Glutamatergic neuron (in vitro differentiated cells): ENCODE measurements around the gene FBXO34. TPM values are rescaled to one million over a fixed set of nuclear protein-coding genes. Genes with fewer than 3 reads are reported as not detected.

Source experiments
- DNase-seq: peaks from one replicate; pipeline ENCODE4 v3.0.0; 2022
- H3K27ac Mint-ChIP-seq: one replicate; pipeline ENCODE4 v1.8.0; 2020; ENCODE audit warnings: mild to moderate bottlenecking, mixed read lengths, inconsistent platforms; ENCODE audit not compliant: unreplicated experiment
- H3K27me3 Mint-ChIP-seq: one replicate; pipeline ENCODE4 v1.8.0; 2020; ENCODE audit warnings: mild to moderate bottlenecking, moderate library complexity, mixed read lengths, inconsistent platforms; ENCODE audit not compliant: unreplicated experiment
- H3K36me3 Mint-ChIP-seq: one replicate; pipeline ENCODE4 v1.8.0; 2020; ENCODE audit warnings: mild to moderate bottlenecking, mixed read lengths, inconsistent platforms; ENCODE audit not compliant: unreplicated experiment
- H3K4me1 Mint-ChIP-seq: one replicate; pipeline ENCODE4 v1.8.0; 2020; ENCODE audit warnings: mild to moderate bottlenecking, low read depth, mixed read lengths, inconsistent platforms; ENCODE audit not compliant: unreplicated experiment
- H3K4me3 Mint-ChIP-seq: one replicate; pipeline ENCODE4 v1.8.0; 2020; ENCODE audit warnings: mild to moderate bottlenecking, mixed read lengths, inconsistent platforms; ENCODE audit not compliant: unreplicated experiment
- H3K9me3 Mint-ChIP-seq: one replicate; pipeline ENCODE4 v1.8.0; 2020; ENCODE audit warnings: mild to moderate bottlenecking, moderate library complexity, mixed read lengths, inconsistent platforms; ENCODE audit not compliant: unreplicated experiment
- CTCF ChIP-seq: fragments of 200-600 bp; sonication (generic); IDR thresholded peaks from one replicate; pipeline ENCODE4 v1.5.0; 2021; ENCODE audit not compliant: partially characterized antibody, unreplicated experiment
- total RNA-seq: library from RNA; stranded (reverse); fragmentation: NEBNext Ultra II Directional; extraction: Animal tissue kit (Norgen Biotek cat#: 25700); gene quantifications from one replicate; pipeline ENCODE4 v1.2.1, GENCODE V29; 2021; ENCODE audit not compliant: unreplicated experiment

The FBXO34 gene
- total RNA-seq, 1 donor from 2014 or later, result 13.6 TPM

GRCh38 chr14:55323910-55324309 is 52.7 kb downstream of the FBXO34 start:
- TF ChIP-seq CTCF, result no peak
- no peak for DNase-seq
- H3K36me3 Mint-ChIP-seq, result no peaks in the 10 kb centered on the region
- peaks cover 5% of the 10 kb centered on the region for H3K4me1 Mint-ChIP-seq
- no peak overlapping the region for H3K4me3 Mint-ChIP-seq
- no peaks in the 10 kb centered on the region for H3K9me3 Mint-ChIP-seq
- H3K27ac Mint-ChIP-seq, result no peak overlapping the region
- no peaks in the 10 kb centered on the region for H3K27me3 Mint-ChIP-seq

- DNase-seq, result no peak
- no peak overlapping the region for H3K4me3 Mint-ChIP-seq
- no peaks in the 10 kb centered on the region for H3K27me3 Mint-ChIP-seq
- no peaks in the 10 kb centered on the region for H3K9me3 Mint-ChIP-seq
- peaks cover 5% of the 10 kb centered on the region for H3K4me1 Mint-ChIP-seq
- H3K36me3 Mint-ChIP-seq, result no peaks in the 10 kb centered on the region
- H3K27ac Mint-ChIP-seq, result no peak overlapping the region
- no peak for TF ChIP-seq CTCF
These were observed 53.6 kb downstream of the FBXO34 start for GRCh38 chr14:55324812-55325211.

GRCh38 chr14:55327179-55327578 is 56.0 kb downstream of the FBXO34 start:
- Mint-ChIP-seq H3K9me3 (no peaks in the 10 kb centered on the region), H3K4me3 (no peak overlapping the region), H3K27ac (no peak overlapping the region), H3K27me3 (no peaks in the 10 kb centered on the region), H3K36me3 (no peaks in the 10 kb centered on the region), H3K4me1 (peaks cover 5% of the 10 kb centered on the region)
- no peak for TF ChIP-seq CTCF
- no peak for DNase-seq

GRCh38 chr14:55328317-55328716 is 57.1 kb downstream of the FBXO34 start:
- H3K36me3 Mint-ChIP-seq, result no peaks in the 10 kb centered on the region
- peaks cover 8% of the 10 kb centered on the region for H3K4me1 Mint-ChIP-seq
- no peak for TF ChIP-seq CTCF
- no peak overlapping the region for H3K27ac Mint-ChIP-seq
- DNase-seq, result no peak
- no peak overlapping the region for H3K4me3 Mint-ChIP-seq
- H3K27me3 Mint-ChIP-seq, result no peaks in the 10 kb centered on the region
- H3K9me3 Mint-ChIP-seq, result no peaks in the 10 kb centered on the region

- Mint-ChIP-seq H3K4me1 (peaks cover 9% of the 10 kb centered on the region), H3K27me3 (no peaks in the 10 kb centered on the region), H3K36me3 (no peaks in the 10 kb centered on the region), H3K4me3 (no peak overlapping the region), H3K27ac (no peak overlapping the region), H3K9me3 (no peaks in the 10 kb centered on the region)
- TF ChIP-seq CTCF, result no peak
- DNase-seq, result no peak
These were observed 58.9 kb downstream of the FBXO34 start for GRCh38 chr14:55329999-55330710.
